22Rv1 (cell line): ENCODE data around the gene FHIT.

Source experiments
- H3K27ac ChIP-seq: fragments of 450-650 bp; 2 replicates; pipeline ENCODE4 v1.5.1; 2017
- ZFX ChIP-seq: fragments of 450-650 bp; IDR thresholded peaks from 2 replicates; pipeline ENCODE4 v1.6.1; 2017; ENCODE audit warnings: antibody characterized with exemption, borderline replicate concordance
- TF ChIP-seq, protein P1 (sequence below): fragments of 450-650 bp; IDR thresholded peaks from 2 replicates; pipeline ENCODE4 v1.5.1; 2017; ENCODE audit warnings: mild to moderate bottlenecking

The FHIT gene

DNA sequence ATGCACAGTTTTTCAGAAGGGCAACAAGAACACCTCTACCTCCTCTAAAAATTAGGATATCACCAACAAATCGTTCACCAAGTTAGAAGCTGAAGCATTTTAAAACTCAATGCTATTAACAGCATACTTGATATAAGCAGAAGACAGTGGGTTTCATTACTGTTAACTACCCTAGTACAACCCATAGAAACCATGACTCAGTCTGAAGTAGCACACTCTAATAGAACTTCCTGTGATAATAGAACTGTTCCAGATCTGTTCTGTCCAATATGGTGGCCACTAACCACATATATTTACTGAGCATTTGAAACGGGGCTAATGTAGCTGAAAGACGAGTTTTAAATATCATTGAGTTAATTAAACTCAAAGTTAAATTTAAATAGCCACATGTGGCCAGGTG lies 1075.6 kb downstream of the FHIT start:
- TF ChIP-seq ZFX: no peak
- TF ChIP-seq, protein P1, sequence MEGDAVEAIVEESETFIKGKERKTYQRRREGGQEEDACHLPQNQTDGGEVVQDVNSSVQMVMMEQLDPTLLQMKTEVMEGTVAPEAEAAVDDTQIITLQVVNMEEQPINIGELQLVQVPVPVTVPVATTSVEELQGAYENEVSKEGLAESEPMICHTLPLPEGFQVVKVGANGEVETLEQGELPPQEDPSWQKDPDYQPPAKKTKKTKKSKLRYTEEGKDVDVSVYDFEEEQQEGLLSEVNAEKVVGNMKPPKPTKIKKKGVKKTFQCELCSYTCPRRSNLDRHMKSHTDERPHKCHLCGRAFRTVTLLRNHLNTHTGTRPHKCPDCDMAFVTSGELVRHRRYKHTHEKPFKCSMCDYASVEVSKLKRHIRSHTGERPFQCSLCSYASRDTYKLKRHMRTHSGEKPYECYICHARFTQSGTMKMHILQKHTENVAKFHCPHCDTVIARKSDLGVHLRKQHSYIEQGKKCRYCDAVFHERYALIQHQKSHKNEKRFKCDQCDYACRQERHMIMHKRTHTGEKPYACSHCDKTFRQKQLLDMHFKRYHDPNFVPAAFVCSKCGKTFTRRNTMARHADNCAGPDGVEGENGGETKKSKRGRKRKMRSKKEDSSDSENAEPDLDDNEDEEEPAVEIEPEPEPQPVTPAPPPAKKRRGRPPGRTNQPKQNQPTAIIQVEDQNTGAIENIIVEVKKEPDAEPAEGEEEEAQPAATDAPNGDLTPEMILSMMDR: no peak
- no peak overlapping the region for H3K27ac ChIP-seq

DNA sequence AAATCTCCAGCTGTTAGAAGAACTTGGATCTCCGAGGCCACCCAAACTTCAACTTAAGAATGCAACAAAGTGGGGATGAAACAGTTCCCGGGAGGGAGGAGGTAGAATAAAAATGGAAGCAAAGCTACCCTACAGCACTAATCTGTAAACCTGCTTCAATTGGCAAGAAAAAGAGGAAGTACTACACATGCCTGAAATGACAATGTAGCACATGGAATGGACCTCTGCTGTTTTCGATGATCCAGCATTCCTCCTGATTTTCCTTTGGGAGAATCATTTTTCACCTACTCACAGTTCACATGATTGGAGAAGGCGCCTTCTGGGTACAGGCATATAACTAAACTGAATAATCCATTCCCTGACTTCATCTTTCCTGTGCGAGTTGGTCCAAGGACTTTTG lies 1081.5 kb downstream of the FHIT start:
- no peak for TF ChIP-seq ZFX
- TF ChIP-seq, protein P1: no peak
- H3K27ac ChIP-seq: no peak overlapping the region

DNA sequence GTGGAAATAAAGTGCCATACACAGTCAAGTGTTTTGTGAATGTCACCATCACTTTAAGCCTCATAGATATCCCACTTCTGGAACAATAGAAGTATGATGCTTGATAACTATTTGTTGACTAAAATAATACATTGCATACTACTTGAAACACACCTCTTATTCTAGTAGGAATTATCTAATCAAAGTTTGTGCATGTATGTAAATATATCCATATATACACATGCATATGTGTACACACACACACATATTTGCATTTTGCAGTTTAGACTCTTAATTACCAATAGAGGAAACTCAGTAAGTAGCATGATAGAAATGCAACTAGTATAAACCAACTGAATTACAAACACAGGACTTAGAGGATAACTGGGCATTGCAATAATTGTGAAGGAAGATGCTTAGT lies 1084.1 kb downstream of the FHIT start:
- H3K27ac ChIP-seq: no peak overlapping the region
- TF ChIP-seq, protein P1: no peak
- TF ChIP-seq ZFX: no peak

DNA sequence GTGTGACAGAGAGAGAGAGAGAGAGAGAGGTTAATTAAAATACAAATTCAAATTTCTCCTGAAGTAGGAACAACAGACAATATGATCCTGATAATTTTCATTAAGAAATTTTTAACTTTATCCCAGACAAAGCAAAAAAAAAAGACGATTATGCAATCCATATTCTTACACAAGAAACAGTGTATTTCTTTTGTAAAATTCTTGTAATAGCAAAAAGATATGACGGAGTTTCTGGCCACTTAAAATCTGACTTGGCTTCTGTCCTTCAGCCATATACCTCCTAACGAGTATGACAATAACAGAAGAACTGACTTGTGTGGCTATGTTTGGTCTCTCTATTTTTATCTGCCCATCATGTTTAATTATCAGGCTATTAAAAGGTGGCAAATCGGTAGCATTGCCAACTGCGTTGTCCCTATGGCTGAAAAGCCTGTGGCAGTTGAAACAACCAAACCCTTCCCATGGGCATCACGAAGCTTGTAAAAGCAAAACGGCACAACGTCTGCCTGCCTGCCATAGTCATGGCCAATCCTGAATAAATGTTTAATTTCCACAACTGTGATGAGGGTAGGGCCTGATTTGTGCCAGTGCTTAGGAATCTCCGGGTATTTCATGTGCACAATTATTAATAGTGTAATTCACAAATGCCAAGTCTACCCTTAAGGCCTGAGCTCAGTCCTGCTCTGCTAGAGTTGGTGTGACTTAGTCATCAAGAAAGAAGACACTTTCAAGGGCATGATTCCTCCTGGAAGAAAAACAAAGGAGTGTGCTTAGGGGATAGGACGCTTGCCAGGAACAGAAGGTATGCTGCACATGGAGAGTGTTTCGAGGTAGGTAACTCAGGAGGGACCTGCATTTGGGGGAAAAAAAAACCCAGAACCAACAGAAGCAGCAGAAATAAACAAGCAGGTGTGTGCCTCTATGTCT lies 1090.2 kb downstream of the FHIT start:
- no peak overlapping the region for H3K27ac ChIP-seq
- TF ChIP-seq, protein P1: no peak
- no peak for TF ChIP-seq ZFX

DNA sequence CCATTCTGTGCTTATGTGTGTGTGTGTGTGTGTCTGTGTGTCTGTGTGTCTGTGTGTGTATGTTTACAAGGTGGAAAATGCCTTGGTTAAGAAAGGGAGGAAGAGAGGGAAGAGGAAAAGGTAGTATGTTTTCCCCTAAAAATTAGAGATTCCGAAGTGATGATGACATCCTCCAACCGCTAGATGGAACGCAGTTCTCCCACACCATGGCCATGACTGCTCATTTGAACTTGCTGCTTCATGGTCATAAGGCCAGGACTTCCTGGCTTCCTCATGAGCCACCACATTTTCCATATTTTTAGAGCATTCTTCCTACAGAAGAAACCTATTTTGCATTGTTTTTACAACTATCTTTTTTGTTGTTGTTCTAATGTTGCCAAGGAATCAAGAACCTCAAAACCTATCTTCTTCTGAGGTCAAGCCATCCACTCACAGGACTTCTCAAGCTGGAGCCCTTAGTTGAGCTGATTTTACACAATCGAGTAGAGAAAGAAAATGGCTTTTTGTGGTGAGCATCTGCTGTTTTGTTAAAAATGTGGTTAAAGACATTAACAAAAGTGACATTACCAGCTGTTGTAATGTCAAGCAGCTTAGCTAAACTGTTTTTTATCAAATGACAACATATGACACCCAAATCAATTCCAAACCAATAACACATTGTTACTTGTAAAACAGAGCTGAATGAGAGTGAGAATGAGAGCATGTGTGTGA lies 1091.0 kb downstream of the FHIT start:
- TF ChIP-seq, protein P1: no peak
- TF ChIP-seq ZFX: no peak
- H3K27ac ChIP-seq: no peak overlapping the region

DNA sequence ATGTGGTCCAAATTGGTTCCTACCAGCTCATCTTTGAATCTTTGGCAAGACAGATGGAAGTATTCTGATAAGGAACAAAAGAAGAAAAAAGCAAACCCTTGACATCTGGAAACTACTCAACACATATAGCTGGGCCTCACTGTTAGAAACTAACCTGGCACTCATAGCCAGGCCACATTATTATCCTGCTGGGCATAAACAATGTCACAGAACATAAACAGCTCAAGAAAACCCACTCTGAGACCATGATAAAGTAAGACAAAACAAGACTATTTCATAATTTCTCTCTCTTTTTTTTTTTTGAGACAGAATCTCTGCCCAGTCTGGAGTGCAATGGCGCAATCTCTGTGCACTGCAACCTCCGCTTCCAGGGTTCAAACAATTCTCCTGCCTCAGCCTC lies 1093.2 kb downstream of the FHIT start:
- no peak for TF ChIP-seq ZFX
- TF ChIP-seq, protein P1: no peak
- H3K27ac ChIP-seq: no peak overlapping the region

DNA sequence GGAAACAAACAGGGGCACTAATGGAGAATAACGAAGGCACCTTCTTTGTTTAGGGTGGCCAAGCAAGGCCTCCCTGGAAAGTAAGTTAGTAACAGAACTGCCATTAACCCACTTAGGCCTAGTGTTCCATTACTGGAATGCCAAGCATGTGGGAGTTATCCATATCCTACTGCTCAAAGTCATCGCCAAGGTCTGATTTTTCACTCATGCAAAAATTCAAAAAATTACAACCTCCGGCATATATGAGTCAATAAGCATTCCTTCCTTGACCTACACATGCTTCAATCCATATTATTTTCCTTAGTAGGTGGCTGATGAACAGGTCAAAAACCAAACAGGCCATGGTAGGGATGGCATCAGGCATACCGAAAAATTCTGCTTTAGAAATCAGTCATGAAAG lies 1097.2 kb downstream of the FHIT start:
- no peak overlapping the region for H3K27ac ChIP-seq
- TF ChIP-seq, protein P1: no peak
- no peak for TF ChIP-seq ZFX
